GM10248 (cell line): ENCODE measurements around the gene POFUT1.

Source experiments
- CTCF ChIA-PET: fragments of 300-600 bp; sonication (Branson Sonifier 250); formaldehyde crosslinking; extraction: SDS; loops from one replicate; lab custom pipeline; 2021; ENCODE audit warnings: antibody characterized with exemption; lab: Yijun Ruan, JAX
- POLR2A ChIA-PET: fragments of 350-650 bp; sonication (Branson Sonifier 250); formaldehyde crosslinking; extraction: SDS; loops from one replicate; lab custom pipeline; 2020; ENCODE audit warnings: antibody characterized with exemption; lab: Yijun Ruan, JAX
- DNase-seq: peaks from one replicate; pipeline ENCODE4 v3.0.0; 2012; ENCODE audit errors: extremely low spot score
- TF ChIP-seq, protein P1 (sequence below): IDR thresholded peaks from 2 replicates; pipeline ENCODE4 v1.5.1; 2012; ENCODE audit warnings: mild to moderate bottlenecking, low read depth; ENCODE audit errors: extremely low read depth, missing control alignments, control extremely low read depth

POFUT1 gene

DNA sequence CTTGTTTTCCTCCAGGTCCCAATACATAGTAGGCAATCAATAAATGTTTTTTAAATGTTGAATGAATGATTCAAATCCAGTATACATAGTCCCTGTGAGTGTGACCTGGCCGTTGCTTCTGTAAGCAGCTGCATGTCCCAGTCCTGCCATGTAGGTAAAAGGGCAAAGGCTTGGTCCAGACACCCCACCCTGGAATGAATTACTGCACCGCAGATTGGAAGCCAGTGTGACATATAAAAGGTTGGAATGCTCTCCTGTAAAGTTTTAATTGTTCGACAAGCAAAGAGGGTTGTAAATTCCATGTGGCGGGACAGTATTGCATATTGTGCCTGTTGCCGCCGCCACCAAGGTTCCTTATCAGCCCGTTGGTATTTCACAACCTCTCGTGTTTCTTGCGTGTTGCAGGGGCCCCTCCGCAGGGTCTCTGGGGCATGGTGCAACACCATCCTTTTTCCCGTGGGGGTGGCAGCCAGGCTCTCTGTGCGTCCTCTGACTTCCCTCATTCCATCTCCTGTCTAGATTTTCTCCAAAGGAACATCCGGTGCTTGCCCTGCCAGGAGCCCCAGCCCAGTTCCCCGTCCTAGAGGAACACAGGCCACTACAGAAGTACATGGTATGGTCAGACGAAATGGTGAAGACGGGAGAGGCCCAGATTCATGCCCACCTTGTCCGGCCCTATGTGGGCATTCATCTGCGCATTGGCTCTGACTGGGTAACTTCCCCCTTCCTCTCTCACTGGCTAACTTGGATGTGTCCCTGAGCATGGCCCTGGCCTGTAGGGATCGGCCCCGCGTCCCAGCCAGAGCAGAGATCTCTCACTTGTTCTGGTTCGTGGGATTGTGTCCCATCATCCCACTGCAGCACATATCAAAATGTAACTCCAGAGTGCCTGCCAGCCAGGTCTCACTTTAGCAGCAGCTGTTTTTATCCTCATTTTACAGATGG lies 20.3 kb downstream of the POFUT1 start:
- DNase-seq, result no peak
- CTCF ChIA-PET, result no interaction called here
- POLR2A ChIA-PET, result no interaction called here
- TF ChIP-seq, protein P1, sequence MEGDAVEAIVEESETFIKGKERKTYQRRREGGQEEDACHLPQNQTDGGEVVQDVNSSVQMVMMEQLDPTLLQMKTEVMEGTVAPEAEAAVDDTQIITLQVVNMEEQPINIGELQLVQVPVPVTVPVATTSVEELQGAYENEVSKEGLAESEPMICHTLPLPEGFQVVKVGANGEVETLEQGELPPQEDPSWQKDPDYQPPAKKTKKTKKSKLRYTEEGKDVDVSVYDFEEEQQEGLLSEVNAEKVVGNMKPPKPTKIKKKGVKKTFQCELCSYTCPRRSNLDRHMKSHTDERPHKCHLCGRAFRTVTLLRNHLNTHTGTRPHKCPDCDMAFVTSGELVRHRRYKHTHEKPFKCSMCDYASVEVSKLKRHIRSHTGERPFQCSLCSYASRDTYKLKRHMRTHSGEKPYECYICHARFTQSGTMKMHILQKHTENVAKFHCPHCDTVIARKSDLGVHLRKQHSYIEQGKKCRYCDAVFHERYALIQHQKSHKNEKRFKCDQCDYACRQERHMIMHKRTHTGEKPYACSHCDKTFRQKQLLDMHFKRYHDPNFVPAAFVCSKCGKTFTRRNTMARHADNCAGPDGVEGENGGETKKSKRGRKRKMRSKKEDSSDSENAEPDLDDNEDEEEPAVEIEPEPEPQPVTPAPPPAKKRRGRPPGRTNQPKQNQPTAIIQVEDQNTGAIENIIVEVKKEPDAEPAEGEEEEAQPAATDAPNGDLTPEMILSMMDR, result no peak

DNA sequence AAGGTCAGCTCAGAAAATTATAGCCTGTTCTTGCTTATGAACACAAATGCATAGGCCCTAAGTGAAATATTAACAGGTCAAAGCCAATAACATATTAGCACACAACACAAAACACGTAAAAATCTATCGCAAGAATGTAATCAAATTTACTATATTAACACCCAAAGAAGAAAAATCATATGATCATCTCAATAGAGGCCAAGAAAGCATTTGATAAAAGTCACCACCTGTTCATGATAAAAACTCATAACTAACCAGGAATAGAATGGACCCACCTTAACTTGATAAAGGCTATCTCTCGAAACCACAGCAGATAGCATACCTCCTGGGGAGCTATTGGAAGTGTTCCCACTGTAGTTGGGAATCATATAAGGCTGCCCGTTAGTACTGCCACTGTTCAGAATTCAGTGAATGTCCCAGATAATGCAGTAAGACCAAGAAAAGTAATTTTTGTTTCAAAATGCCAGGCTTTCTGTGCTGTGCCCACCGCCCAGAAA lies 21.6 kb downstream of the POFUT1 start:
- ChIA-PET CTCF (interaction anchor here (0.6 to 1.5 kb wide), 4 partner anchors 11 to 18 kb away, joined by 3 read pairs; no protein-coding TSS in a partner anchor), POLR2A (no interaction called here)
- DNase-seq, result no peak
- TF ChIP-seq, protein P1, result no peak

DNA sequence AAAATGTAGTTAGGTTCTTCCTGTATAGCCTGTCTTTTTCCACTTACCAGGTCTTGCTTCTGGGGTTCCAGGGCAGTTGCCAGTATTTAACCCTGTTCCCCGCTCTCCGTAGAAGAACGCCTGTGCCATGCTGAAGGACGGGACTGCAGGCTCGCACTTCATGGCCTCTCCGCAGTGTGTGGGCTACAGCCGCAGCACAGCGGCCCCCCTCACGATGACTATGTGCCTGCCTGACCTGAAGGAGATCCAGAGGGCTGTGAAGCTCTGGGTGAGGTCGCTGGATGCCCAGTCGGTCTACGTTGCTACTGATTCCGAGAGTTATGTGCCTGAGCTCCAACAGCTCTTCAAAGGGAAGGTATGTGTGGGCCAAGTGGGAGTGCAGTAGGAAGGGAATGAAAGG lies 23.0 kb downstream of the POFUT1 start:
- ChIA-PET POLR2A (no interaction called here), CTCF (interaction anchor here (0.9 kb wide), 1 partner anchor 9 kb away, joined by 3 read pairs; no protein-coding TSS in a partner anchor)
- DNase-seq, result no peak
- TF ChIP-seq, protein P1, result no peak

DNA sequence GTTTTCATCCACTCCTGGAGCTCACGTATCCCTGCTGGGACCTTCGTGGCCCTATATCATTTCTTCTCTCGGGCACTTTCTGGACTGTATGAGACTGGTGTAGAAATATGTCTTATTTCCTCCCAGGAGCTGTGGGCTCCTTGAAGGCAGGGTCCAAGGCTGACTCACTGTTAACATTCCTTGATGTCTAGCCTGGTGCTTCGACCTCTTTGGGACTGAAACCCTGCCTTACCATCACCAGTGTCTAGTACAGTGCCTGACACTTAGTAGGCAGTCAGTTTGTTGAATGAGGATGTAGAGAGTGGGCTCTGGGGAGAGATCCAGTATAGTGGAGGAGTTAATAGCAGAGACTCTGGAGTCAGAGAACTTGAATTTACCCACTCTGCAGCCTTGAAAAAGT lies 23.6 kb downstream of the POFUT1 start:
- ChIA-PET CTCF (no interaction called here), POLR2A (no interaction called here)
- no peak for DNase-seq
- TF ChIP-seq, protein P1, result no peak

DNA sequence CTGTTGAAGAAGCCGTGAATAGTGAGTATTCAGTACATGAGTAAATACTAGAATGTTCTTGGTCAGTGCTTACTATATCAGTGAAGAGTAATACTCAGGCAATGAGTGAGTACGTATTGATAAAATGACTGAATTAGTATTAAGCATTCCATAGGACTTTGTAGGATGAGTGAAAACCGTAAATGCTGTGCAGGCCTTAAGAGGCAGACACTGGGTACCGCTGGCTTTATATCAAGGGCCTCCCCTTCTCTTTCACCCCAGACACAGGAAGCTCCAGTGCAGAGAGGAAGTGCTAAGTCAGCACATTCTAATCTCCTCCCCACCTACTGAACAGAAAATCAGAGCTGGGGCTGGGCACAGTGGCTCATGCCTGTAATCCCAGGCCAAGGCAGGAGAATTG lies 24.2 kb downstream of the POFUT1 start:
- TF ChIP-seq, protein P1, result no peak
- POLR2A ChIA-PET, result no interaction called here
- CTCF ChIA-PET, result interaction anchor here (0.9 to 1.6 kb wide), 3 partner anchors 10 to 254 kb away, joined by 3 to 5 read pairs (median 4); no protein-coding TSS in a partner anchor
- no peak for DNase-seq

DNA sequence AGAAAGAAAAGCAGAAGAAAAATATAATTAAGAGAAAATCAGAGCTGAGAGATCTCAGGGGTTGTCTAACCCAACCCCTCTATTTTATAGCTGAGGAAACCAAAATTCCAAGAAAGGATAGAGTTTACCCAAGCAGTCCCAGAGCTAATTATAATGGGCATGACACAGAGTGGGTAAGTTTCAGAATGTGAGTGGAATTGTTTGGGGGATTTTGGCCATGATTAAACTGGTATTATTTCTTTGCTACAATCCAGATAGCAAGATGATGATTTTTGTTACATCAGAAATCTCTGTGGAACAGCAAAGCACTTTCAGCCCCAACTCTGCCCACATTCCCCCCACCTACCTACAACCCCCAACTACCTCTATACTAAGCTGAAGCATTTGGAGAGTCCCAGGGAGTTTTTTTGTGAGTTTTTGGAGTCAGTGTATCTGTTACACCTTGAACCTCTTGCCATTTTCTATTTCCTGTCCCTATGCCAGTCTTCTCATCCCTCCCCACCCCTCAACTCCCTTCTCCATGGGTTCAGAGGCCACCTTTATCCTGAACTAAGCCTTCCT lies 24.7 kb downstream of the POFUT1 start:
- ChIA-PET CTCF (interaction anchor here (0.9 to 1.6 kb wide), 3 partner anchors 10 to 254 kb away, joined by 3 to 5 read pairs (median 4); no protein-coding TSS in a partner anchor), POLR2A (interaction anchor here (0.6 kb wide), 1 partner anchor 47 kb away, joined by 3 read pairs; no protein-coding TSS in a partner anchor)
- TF ChIP-seq, protein P1, result no peak
- DNase-seq, result no peak
